HepG2 (cell line): ENCODE data around the gene SLC25A46. TPM values are rescaled to one million over a fixed set of nuclear protein-coding genes. Genes with fewer than 3 reads are reported as not detected.

ENCODE experiments used
- ARID2 ChIP-seq: sonication (generic); formaldehyde crosslinking; IDR thresholded peaks from 2 replicates; pipeline ENCODE4 v1.8.1; 2022; ENCODE audit warnings: mild to moderate bottlenecking, missing genetic modification reagents, borderline replicate concordance
- BORCS8-MEF2B ChIP-seq: sonication (generic); formaldehyde crosslinking; IDR thresholded peaks from 2 replicates; pipeline ENCODE4 v1.8.0; 2022; ENCODE audit warnings: mild to moderate bottlenecking, missing genetic modification reagents
- ERF ChIP-seq: IDR thresholded peaks from 2 replicates; pipeline ENCODE4 v1.6.1; 2018; ENCODE audit warnings: missing biosample characterization, missing genetic modification reagents
- ETV6 ChIP-seq: sonication (generic); formaldehyde crosslinking; conservative IDR thresholded peaks from 2 replicates; pipeline ENCODE4 v1.4.0; 2020; ENCODE audit warnings: missing genetic modification reagents
- FOXA1 ChIP-seq, 2 experiments: fragments of 450-650 bp in 1 of 2; sonication (generic) in 1 of 2; formaldehyde crosslinking in 1 of 2; IDR thresholded peaks; 2 replicates each; pipeline versions ENCODE4 v1.4.0 to v1.6.1; 2016 to 2020; ENCODE audit warnings: missing genetic modification reagents in 1 of 2
- HMGA1 ChIP-seq: sonication (generic); formaldehyde crosslinking; conservative IDR thresholded peaks from 2 replicates; pipeline ENCODE4 v1.4.0; 2020; ENCODE audit warnings: missing genetic modification reagents
- JUN ChIP-seq: sonication (generic); formaldehyde crosslinking; IDR thresholded peaks from 2 replicates; pipeline ENCODE4 v1.4.0; 2020; ENCODE audit warnings: mild to moderate bottlenecking, missing genetic modification reagents
- PAX8 ChIP-seq: sonication (generic); formaldehyde crosslinking; IDR thresholded peaks from 2 replicates; pipeline ENCODE4 v1.8.0; 2022; ENCODE audit warnings: mild to moderate bottlenecking, missing genetic modification reagents, borderline replicate concordance
- RBFOX2 ChIP-seq: fragments of 200-400 bp; formaldehyde crosslinking; IDR thresholded peaks from 2 replicates; pipeline ENCODE4 v1.6.1; 2017; ENCODE audit warnings: low read depth, mild to moderate bottlenecking, low read length
- REXO4 ChIP-seq: sonication (generic); formaldehyde crosslinking; IDR thresholded peaks from 2 replicates; pipeline ENCODE4 v1.8.0; 2022; ENCODE audit warnings: missing genetic modification reagents, mild to moderate bottlenecking, borderline replicate concordance
- SMC3 ChIP-seq: IDR thresholded peaks from 2 replicates; pipeline ENCODE4 v1.6.1; 2011; ENCODE audit warnings: low read length, improper control_type of control experiment
- TBX3 ChIP-seq: fragments of 450-650 bp; IDR thresholded peaks from 2 replicates; pipeline ENCODE4 v1.6.1; 2017; ENCODE audit warnings: antibody characterized with exemption, mild to moderate bottlenecking, inconsistent platforms, borderline replicate concordance
- ZEB1 ChIP-seq: IDR thresholded peaks from 2 replicates; pipeline ENCODE4 v1.6.1; 2012; ENCODE audit warnings: mild to moderate bottlenecking, low read depth, inconsistent platforms; ENCODE audit not compliant: insufficient replicate concordance
- ZMAT3 ChIP-seq: sonication (generic); formaldehyde crosslinking; conservative IDR thresholded peaks from 2 replicates; pipeline ENCODE4 v1.7.0; 2021; ENCODE audit warnings: missing genetic modification reagents
- ZNF124 ChIP-seq: sonication (generic); formaldehyde crosslinking; IDR thresholded peaks from 2 replicates; pipeline ENCODE4 v1.4.0; 2020; ENCODE audit warnings: missing genetic modification reagents
- ZNF17 ChIP-seq: sonication (generic); formaldehyde crosslinking; IDR thresholded peaks from 2 replicates; pipeline ENCODE4 v1.5.0; 2020; ENCODE audit warnings: mild to moderate bottlenecking, missing genetic modification reagents
- ZNF460 ChIP-seq: sonication (generic); formaldehyde crosslinking; IDR thresholded peaks from 2 replicates; pipeline ENCODE4 v1.5.1; 2020; ENCODE audit warnings: missing genetic modification reagents, mild to moderate bottlenecking, borderline replicate concordance
- ZNF562 ChIP-seq: sonication (generic); formaldehyde crosslinking; IDR thresholded peaks from 2 replicates; pipeline ENCODE4 v1.8.0; 2022; ENCODE audit warnings: missing genetic modification reagents, borderline replicate concordance
- ZNF713 ChIP-seq: sonication (generic); formaldehyde crosslinking; IDR thresholded peaks from 2 replicates; pipeline ENCODE4 v1.4.0; 2020; ENCODE audit warnings: mild to moderate bottlenecking, missing genetic modification reagents
- ZNF777 ChIP-seq: sonication (generic); formaldehyde crosslinking; IDR thresholded peaks from 2 replicates; pipeline ENCODE4 v1.4.0; 2020; ENCODE audit warnings: missing genetic modification reagents
- polyA plus RNA-seq, 8 experiments: library from polyadenylated mRNA; depleted of rRNA in 3 of 8; stranded (reverse) in 7 of 8; unstranded in 1 of 8; fragments of >200 nt; fragmentation: Illumina TruSeq in 4 of 8; extraction: Trizol in 4 of 8; gene quantifications; 2 replicates each; pipeline versions ENCODE4 v1.2.1 to v1.2.3, GENCODE V29; 2011 to 2016; ENCODE audit warnings: low read depth in 4 of 8, missing spikeins in 1 of 8, mixed read lengths in 1 of 8; ENCODE audit not compliant: insufficient read depth in 1 of 8
- total RNA-seq, 5 experiments: library from RNA; depleted of rRNA; stranded (reverse); fragments of >200 nt; fragmentation: Illumina TruSeq; extraction: Trizol; gene quantifications; 2 replicates each; pipeline ENCODE4 v1.2.3, GENCODE V29; 2016; ENCODE audit warnings: low read depth in 1 of 5
- TF ChIP-seq, protein P1 (sequence below): sonication (generic); formaldehyde crosslinking; IDR thresholded peaks from 2 replicates; pipeline ENCODE4 v1.4.0; 2020; ENCODE audit warnings: missing genetic modification reagents, borderline replicate concordance
- TF ChIP-seq, protein P2 (sequence below): IDR thresholded peaks from 2 replicates; pipeline ENCODE4 v1.6.1; 2016; ENCODE audit warnings: low read depth, control low read depth
- TF ChIP-seq, protein P3 (sequence below): IDR thresholded peaks from 2 replicates; pipeline ENCODE4 v1.6.1; 2016; ENCODE audit warnings: mild to moderate bottlenecking, missing biosample characterization, missing genetic modification reagents
- TF ChIP-seq, protein P4 (sequence below): sonication (generic); formaldehyde crosslinking; IDR thresholded peaks from 2 replicates; pipeline ENCODE4 v1.8.0; 2022; ENCODE audit warnings: missing genetic modification reagents, mild to moderate bottlenecking, borderline replicate concordance

The SLC25A46 gene
- total and polyA plus RNA-seq, 2 of the 13 experiments (the other 11 are each of a cell fraction or from before 2014, with no cell fraction given): 14.2 to 34.6 TPM

DNA sequence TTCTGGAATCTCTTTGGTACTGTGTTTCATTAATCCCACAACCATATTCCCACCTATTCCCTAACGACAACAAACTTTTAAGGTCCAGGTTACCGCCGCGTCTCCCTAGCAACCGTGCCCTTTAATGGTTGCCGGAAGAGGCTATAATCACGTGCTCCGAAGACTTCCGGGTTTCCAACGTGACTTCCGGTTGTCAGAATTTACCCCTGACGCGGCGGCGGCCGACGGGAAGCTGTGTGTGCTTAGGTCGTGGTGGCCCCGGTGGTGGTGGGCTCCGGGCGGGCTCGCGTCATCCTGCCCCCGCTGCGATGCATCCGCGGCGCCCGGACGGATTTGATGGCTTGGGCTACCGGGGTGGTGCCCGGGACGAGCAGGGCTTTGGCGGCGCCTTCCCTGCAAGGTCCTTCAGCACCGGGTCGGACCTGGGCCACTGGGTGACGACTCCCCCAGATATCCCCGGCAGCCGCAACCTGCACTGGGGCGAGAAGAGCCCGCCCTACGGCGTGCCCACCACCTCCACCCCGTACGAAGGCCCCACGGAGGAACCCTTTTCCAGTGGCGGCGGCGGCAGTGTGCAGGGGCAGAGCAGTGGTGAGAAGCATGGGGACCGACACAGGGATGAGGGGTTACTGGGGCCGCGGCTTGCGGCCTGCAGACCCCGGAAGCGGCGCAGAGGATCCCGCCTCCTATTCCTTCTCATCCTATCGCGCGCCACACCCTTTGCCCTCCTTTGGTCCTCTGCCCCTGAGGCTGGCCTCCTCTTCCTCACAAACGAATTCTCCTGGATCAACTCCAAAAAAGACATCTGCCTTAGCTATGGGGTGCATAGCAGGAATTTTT lies at the start of gene SLC25A46 (continued):
- TF ChIP-seq, protein P1, sequence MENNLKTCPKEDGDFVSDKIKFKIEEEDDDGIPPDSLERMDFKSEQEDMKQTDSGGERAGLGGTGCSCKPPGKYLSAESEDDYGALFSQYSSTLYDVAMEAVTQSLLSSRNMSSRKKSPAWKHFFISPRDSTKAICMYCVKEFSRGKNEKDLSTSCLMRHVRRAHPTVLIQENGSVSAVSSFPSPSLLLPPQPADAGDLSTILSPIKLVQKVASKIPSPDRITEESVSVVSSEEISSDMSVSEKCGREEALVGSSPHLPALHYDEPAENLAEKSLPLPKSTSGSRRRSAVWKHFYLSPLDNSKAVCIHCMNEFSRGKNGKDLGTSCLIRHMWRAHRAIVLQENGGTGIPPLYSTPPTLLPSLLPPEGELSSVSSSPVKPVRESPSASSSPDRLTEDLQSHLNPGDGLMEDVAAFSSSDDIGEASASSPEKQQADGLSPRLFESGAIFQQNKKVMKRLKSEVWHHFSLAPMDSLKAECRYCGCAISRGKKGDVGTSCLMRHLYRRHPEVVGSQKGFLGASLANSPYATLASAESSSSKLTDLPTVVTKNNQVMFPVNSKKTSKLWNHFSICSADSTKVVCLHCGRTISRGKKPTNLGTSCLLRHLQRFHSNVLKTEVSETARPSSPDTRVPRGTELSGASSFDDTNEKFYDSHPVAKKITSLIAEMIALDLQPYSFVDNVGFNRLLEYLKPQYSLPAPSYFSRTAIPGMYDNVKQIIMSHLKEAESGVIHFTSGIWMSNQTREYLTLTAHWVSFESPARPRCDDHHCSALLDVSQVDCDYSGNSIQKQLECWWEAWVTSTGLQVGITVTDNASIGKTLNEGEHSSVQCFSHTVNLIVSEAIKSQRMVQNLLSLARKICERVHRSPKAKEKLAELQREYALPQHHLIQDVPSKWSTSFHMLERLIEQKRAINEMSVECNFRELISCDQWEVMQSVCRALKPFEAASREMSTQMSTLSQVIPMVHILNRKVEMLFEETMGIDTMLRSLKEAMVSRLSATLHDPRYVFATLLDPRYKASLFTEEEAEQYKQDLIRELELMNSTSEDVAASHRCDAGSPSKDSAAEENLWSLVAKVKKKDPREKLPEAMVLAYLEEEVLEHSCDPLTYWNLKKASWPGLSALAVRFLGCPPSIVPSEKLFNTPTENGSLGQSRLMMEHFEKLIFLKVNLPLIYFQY (CRISPR knock-in tag): peak; percentile 69; the same call in 1 of the 2 replicates
- TF ChIP-seq ZNF562: no peak
- TF ChIP-seq ARID2 (CRISPR knock-in tag): no peak
- TF ChIP-seq ETV6 (CRISPR knock-in tag): 0 out of 2 replicates have a peak, but pooled peaks have one; percentile 28
- TF ChIP-seq, protein P2, sequence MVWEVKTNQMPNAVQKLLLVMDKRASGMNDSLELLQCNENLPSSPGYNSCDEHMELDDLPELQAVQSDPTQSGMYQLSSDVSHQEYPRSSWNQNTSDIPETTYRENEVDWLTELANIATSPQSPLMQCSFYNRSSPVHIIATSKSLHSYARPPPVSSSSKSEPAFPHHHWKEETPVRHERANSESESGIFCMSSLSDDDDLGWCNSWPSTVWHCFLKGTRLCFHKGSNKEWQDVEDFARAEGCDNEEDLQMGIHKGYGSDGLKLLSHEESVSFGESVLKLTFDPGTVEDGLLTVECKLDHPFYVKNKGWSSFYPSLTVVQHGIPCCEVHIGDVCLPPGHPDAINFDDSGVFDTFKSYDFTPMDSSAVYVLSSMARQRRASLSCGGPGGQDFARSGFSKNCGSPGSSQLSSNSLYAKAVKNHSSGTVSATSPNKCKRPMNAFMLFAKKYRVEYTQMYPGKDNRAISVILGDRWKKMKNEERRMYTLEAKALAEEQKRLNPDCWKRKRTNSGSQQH (CRISPR knock-in tag): no peak; the same call in 1 of the 2 replicates
- TF ChIP-seq, protein P3, sequence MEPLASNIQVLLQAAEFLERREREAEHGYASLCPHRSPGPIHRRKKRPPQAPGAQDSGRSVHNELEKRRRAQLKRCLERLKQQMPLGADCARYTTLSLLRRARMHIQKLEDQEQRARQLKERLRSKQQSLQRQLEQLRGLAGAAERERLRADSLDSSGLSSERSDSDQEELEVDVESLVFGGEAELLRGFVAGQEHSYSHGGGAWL (CRISPR knock-in tag): peak; percentile 52; the same call in 1 of the 2 replicates
- no peak for TF ChIP-seq SMC3
- TF ChIP-seq, protein P4, sequence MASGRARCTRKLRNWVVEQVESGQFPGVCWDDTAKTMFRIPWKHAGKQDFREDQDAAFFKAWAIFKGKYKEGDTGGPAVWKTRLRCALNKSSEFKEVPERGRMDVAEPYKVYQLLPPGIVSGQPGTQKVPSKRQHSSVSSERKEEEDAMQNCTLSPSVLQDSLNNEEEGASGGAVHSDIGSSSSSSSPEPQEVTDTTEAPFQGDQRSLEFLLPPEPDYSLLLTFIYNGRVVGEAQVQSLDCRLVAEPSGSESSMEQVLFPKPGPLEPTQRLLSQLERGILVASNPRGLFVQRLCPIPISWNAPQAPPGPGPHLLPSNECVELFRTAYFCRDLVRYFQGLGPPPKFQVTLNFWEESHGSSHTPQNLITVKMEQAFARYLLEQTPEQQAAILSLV (CRISPR knock-in tag): peak; percentile 58; the same call in 1 of the 2 replicates
- no peak for TF ChIP-seq TBX3
- no peak for TF ChIP-seq HMGA1 (CRISPR knock-in tag)
- TF ChIP-seq JUN (CRISPR knock-in tag): no peak
- no peak for TF ChIP-seq ZEB1
- TF ChIP-seq ZMAT3 (CRISPR knock-in tag): peak; percentile 91; the same call in 1 of the 2 replicates
- no peak for TF ChIP-seq PAX8 (CRISPR knock-in tag)
- TF ChIP-seq BORCS8-MEF2B (CRISPR knock-in tag): peak; percentile 55; the same call in 1 of the 2 replicates
- no peak for TF ChIP-seq ERF (CRISPR knock-in tag)
- TF ChIP-seq ZNF124 (CRISPR knock-in tag): no peak
- no peak for TF ChIP-seq FOXA1 (IDR thresholded peaks at IDR 0.05)
- peak; percentile 7; the same call in 1 of the 2 replicates for TF ChIP-seq FOXA1 (CRISPR knock-in tag; IDR thresholded peaks at IDR 0.05)
- no peak for TF ChIP-seq ZNF713
- no peak for TF ChIP-seq REXO4 (CRISPR knock-in tag)
- TF ChIP-seq RBFOX2: peak; percentile 97
- no peak for TF ChIP-seq ZNF17 (CRISPR knock-in tag)
- TF ChIP-seq ZNF460 (CRISPR knock-in tag): no peak
- no peak; the same call in 1 of the 2 replicates for TF ChIP-seq ZNF777 (CRISPR knock-in tag)
